Lower lobe of right lung (tissue), 2 donors: ENCODE measurements around the gene C1GALT1C1L. TPM values are rescaled to one million over a fixed set of nuclear protein-coding genes. Genes with fewer than 3 reads are reported as not detected.
A peak's percentile ranks its signal among the peaks of the same experiment; 100 is the strongest.
"Not testable (repeated sequence)": the region's sequence is repeated elsewhere in the genome, so short reads cannot be mapped to it uniquely, and the experiment has no call there.

ENCODE experiments used
- ATAC-seq, 2 donors: fragments of 200-7000 bp; cut with Tn5 transposase; one replicate each; pipeline ENCODE4 v1.9.1; 2020 to 2022; ENCODE audit warnings: mild to moderate bottlenecking in 2 of 2, moderate library complexity in 2 of 2
- DNase-seq: peaks from one replicate; pipeline ENCODE4 v3.0.0-alpha.2; 2020
- H3K27ac ChIP-seq: fragments of 200-600 bp; one replicate; pipeline ENCODE4 v1.8.0; 2022
- H3K27me3 ChIP-seq: fragments of 200-600 bp; one replicate; pipeline ENCODE4 v1.8.0; 2022; ENCODE audit warnings: low read depth
- H3K36me3 ChIP-seq: fragments of 200-600 bp; one replicate; pipeline ENCODE4 v1.8.0; 2022; ENCODE audit warnings: mild to moderate bottlenecking
- H3K4me1 ChIP-seq: fragments of 200-600 bp; one replicate; pipeline ENCODE4 v1.8.0; 2022
- H3K4me3 ChIP-seq: fragments of 200-600 bp; one replicate; pipeline ENCODE4 v1.8.0; 2022; ENCODE audit warnings: mild to moderate bottlenecking
- H3K9me3 ChIP-seq: fragments of 200-600 bp; one replicate; pipeline ENCODE4 v1.8.0; 2022
- CTCF ChIP-seq: fragments of 200-600 bp; IDR thresholded peaks from one replicate; pipeline ENCODE4 v1.8.0; 2022; ENCODE audit warnings: antibody characterized with exemption, mild to moderate bottlenecking
- intact Hi-C: fragments of 100-400 bp; cut with DNase I; formaldehyde crosslinking; loops from one replicate; pipeline ENCODE4 v1.11.0; 2022
- total RNA-seq: library from RNA; stranded (reverse); fragmentation: NEBNext Ultra II Directional; extraction: Animal tissue kit (Norgen Biotek cat#: 25700); gene quantifications from one replicate; pipeline ENCODE4 v1.2.1, GENCODE V29; 2021
- donor health status: DM: no; HTN: yes; CAD: no; lungs with severe emphysema.

The C1GALT1C1L gene
- total RNA-seq, 1 donor from 2014 or later = 0.44 TPM

GRCh38 chr2:43707255-43708015, 31.2 kb upstream of the C1GALT1C1L start:
- no peak for TF ChIP-seq CTCF
- H3K4me1 ChIP-seq = no peaks in the 10 kb centered on the region
- peak; percentile 58 to 67 for ATAC-seq
- no peak overlapping the region for H3K4me3 ChIP-seq
- no peaks in the 10 kb centered on the region for H3K9me3 ChIP-seq
- intact Hi-C loops = no loop called here
- H3K27me3 ChIP-seq = no peaks in the 10 kb centered on the region
- peak overlapping the region; percentile 18 for H3K27ac ChIP-seq
- DNase-seq = no peak
- H3K36me3 ChIP-seq = peaks cover 24% of the 10 kb centered on the region

GRCh38 chr2:43701111-43701510, 24.9 kb upstream of the C1GALT1C1L start:
- Histone ChIP-seq H3K36me3 (peaks cover 5% of the 10 kb centered on the region), H3K27me3 (no peaks in the 10 kb centered on the region), H3K27ac (no peak overlapping the region), H3K9me3 (no peaks in the 10 kb centered on the region), H3K4me3 (no peak overlapping the region), H3K4me1 (no peaks in the 10 kb centered on the region)
- intact Hi-C loops = no loop called here
- DNase-seq = no peak
- no peak for TF ChIP-seq CTCF
- ATAC-seq = no peak

- no peak for ATAC-seq
- intact Hi-C loops = no loop called here
Measured at GRCh38 chr2:43699761-43700160, 23.5 kb upstream of the C1GALT1C1L start.

GRCh38 chr2:43698140-43698539, 21.9 kb upstream of the C1GALT1C1L start:
- ATAC-seq, H3K27ac ChIP-seq, H3K27me3 ChIP-seq, DNase-seq, H3K9me3 ChIP-seq, H3K36me3 ChIP-seq, H3K4me1 ChIP-seq, intact Hi-C loops, H3K4me3 ChIP-seq: not testable (repeated sequence)

More at GRCh38 chr2:43699761-43700160, 23.5 kb upstream of the C1GALT1C1L start:
- no peaks in the 10 kb centered on the region for H3K4me1 ChIP-seq
- no peaks in the 10 kb centered on the region for H3K27me3 ChIP-seq
- no peak overlapping the region for H3K4me3 ChIP-seq
- H3K36me3 ChIP-seq = peaks cover 5% of the 10 kb centered on the region
- no peak overlapping the region for H3K27ac ChIP-seq
- H3K9me3 ChIP-seq = no peaks in the 10 kb centered on the region
- DNase-seq = no peak
- TF ChIP-seq CTCF = no peak

- ATAC-seq (no peak), DNase-seq (no peak)
- no peaks in the 10 kb centered on the region for H3K9me3 ChIP-seq
- no peaks in the 10 kb centered on the region for H3K4me1 ChIP-seq
- H3K36me3 ChIP-seq = no peaks in the 10 kb centered on the region
- TF ChIP-seq CTCF = no peak
- no peaks in the 10 kb centered on the region for H3K27me3 ChIP-seq
- intact Hi-C loops = no loop called here
- no peak overlapping the region for H3K4me3 ChIP-seq
- no peak overlapping the region for H3K27ac ChIP-seq
Measured at GRCh38 chr2:43692428-43692994, 16.3 kb upstream of the C1GALT1C1L start.

- H3K27ac ChIP-seq = no peak overlapping the region
- intact Hi-C loops = no loop called here
- H3K27me3 ChIP-seq = no peaks in the 10 kb centered on the region
- no peak for ATAC-seq
- DNase-seq = no peak
- no peak overlapping the region for H3K4me3 ChIP-seq
- TF ChIP-seq CTCF = no peak
- H3K9me3 ChIP-seq = no peaks in the 10 kb centered on the region
- H3K4me1 ChIP-seq = no peaks in the 10 kb centered on the region
- H3K36me3 ChIP-seq = no peaks in the 10 kb centered on the region
Measured at GRCh38 chr2:43689999-43690398, 13.8 kb upstream of the C1GALT1C1L start.
